Subcutaneous adipose tissue (tissue), 4 donors: Measurements from ENCODE around the gene C9orf85. TPM values are rescaled to one million over a fixed set of nuclear protein-coding genes. Genes with fewer than 3 reads are reported as not detected.

Experiments
- CTCF ChIP-seq: fragments of 450-650 bp; IDR thresholded peaks from one replicate; pipeline ENCODE4 v1.5.1; 2016; ENCODE audit warnings: low read depth, mild to moderate bottlenecking, control low read depth, antibody characterized with exemption, moderate library complexity
- total RNA-seq, 4 donors: library from RNA; depleted of rRNA; stranded (reverse); fragments of >200 nt; gene quantifications; one replicate each; pipeline ENCODE4 v1.1.0, GENCODE V29; 2016

The C9orf85 gene
- total RNA-seq, 4 donors from 2014 or later = 11.3 to 12.1 (median 12.0) TPM

- no peak for TF ChIP-seq CTCF
Measured at GRCh38 chr9:71891557-71892189, 19.8 kb upstream of the C9orf85 start.

- no peak for TF ChIP-seq CTCF
Measured at GRCh38 chr9:71895117-71895516, 16.3 kb upstream of the C9orf85 start.

- no peak for TF ChIP-seq CTCF
Measured at GRCh38 chr9:71895955-71896354, 15.5 kb upstream of the C9orf85 start.

GRCh38 chr9:71896761-71897160 lies 14.7 kb upstream of the C9orf85 start:
- no peak for TF ChIP-seq CTCF

- no peak for TF ChIP-seq CTCF
Measured at GRCh38 chr9:71897577-71897976, 13.9 kb upstream of the C9orf85 start.

- no peak for TF ChIP-seq CTCF
Measured at GRCh38 chr9:71901695-71902597, 9.5 kb upstream of the C9orf85 start.

- TF ChIP-seq CTCF = no peak
Measured at GRCh38 chr9:71904076-71904475, 7.4 kb upstream of the C9orf85 start.
